ENCODE results near the gene WDR7. TPM values are rescaled to one million over a fixed set of nuclear protein-coding genes. Genes with fewer than 3 reads are reported as not detected.

WDR7 gene
- total RNA-seq, 1 donor from 2014 or later = 13.5 TPM

GRCh38 chr18:56902653-56903052 lies 251.5 kb downstream of the WDR7 start:
- TF ChIP-seq, protein P1, sequence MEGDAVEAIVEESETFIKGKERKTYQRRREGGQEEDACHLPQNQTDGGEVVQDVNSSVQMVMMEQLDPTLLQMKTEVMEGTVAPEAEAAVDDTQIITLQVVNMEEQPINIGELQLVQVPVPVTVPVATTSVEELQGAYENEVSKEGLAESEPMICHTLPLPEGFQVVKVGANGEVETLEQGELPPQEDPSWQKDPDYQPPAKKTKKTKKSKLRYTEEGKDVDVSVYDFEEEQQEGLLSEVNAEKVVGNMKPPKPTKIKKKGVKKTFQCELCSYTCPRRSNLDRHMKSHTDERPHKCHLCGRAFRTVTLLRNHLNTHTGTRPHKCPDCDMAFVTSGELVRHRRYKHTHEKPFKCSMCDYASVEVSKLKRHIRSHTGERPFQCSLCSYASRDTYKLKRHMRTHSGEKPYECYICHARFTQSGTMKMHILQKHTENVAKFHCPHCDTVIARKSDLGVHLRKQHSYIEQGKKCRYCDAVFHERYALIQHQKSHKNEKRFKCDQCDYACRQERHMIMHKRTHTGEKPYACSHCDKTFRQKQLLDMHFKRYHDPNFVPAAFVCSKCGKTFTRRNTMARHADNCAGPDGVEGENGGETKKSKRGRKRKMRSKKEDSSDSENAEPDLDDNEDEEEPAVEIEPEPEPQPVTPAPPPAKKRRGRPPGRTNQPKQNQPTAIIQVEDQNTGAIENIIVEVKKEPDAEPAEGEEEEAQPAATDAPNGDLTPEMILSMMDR (IDR thresholded peaks at IDR 0.05) = no peak

DNA sequence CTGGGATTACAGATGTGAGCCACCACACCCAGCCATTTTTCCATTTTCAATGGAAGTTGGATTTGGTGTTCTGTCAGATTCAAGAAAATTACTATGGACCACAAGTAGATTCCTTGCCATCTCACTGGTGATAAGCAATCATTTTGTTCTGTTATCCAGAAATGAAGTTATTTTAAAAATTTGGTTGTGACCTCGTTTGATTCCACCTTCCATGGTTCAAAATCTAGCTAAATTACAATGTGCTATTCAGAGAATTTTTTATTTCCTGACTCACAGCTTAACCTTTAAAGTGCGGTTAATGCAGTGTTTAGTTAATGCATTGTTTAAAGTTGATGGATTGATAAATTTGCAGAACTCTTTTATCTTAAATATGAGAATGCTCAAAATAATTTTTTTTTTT lies 252.5 kb downstream of the WDR7 start:
- H3K4me3 ChIP-seq = no peak overlapping the region
- no peaks in the 10 kb centered on the region for H3K27me3 ChIP-seq
- no peak overlapping the region for H3K27ac ChIP-seq
- H3K9me3 ChIP-seq = no peaks in the 10 kb centered on the region
- no peaks in the 10 kb centered on the region for H3K4me1 ChIP-seq
- no peak for DNase-seq (ENCODE audit: low spot score in 2 of 2)
- intact Hi-C loops (cut with DNase I) = no loop called here
- TF ChIP-seq, protein P1 (IDR thresholded peaks at IDR 0.05) = no peak
- no peaks in the 10 kb centered on the region for H3K36me3 ChIP-seq

More at GRCh38 chr18:56902653-56903052, 251.5 kb downstream of the WDR7 start:
- Histone ChIP-seq H3K36me3 (no peaks in the 10 kb centered on the region), H3K4me3 (no peak overlapping the region), H3K4me1 (no peaks in the 10 kb centered on the region), H3K27ac (no peak overlapping the region), H3K27me3 (no peaks in the 10 kb centered on the region), H3K9me3 (no peaks in the 10 kb centered on the region)
- DNase-seq (ENCODE audit: low spot score in 2 of 2) = no peak
- intact Hi-C loops (cut with DNase I) = no loop called here

DNA sequence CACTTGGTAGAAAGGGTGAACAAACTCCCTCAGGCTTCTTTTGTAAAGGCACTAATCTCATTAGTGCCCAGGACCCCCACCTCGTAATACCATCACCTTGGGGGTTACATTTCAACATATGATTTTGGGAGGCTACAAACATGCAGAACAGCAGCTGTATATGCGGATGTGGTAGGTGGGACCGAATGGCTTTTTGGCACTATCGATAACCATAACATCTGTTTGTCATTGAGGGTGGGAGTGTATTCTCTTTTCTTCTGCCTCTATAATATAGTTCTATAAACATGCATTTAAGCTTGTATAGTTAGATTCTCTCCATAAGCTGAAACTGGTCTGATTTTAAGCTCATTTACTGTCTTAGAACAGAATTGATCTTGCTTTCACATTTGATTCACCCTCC lies 256.6 kb downstream of the WDR7 start:
- TF ChIP-seq, protein P1 (IDR thresholded peaks at IDR 0.05) = no peak
- no peaks in the 10 kb centered on the region for H3K9me3 ChIP-seq
- no peak for DNase-seq (ENCODE audit: low spot score in 2 of 2)
- no peaks in the 10 kb centered on the region for H3K27me3 ChIP-seq
- no peaks in the 10 kb centered on the region for H3K4me1 ChIP-seq
- no peak overlapping the region for H3K27ac ChIP-seq
- no peak overlapping the region for H3K4me3 ChIP-seq
- H3K36me3 ChIP-seq = no peaks in the 10 kb centered on the region
- intact Hi-C loops (cut with DNase I) = no loop called here

DNA sequence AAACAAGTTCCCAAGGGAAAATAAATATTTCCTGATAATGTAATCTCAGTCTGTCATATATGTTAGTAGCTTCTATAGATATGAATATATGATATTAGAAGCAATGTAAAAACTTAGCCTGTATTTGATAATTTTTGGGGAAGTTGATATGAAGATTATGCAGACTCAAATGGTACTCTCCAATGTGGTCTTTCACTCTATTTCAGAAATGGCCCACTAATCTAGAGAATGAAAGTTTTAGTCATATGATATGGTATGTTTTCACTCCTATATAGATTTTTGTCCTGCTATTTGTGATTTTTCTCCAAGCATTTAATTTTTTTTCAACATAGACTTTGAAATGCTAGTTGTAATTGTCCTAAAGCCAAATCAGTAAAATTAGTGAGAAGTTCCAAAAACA lies 259.1 kb downstream of the WDR7 start:
- no peaks in the 10 kb centered on the region for H3K27me3 ChIP-seq
- no peaks in the 10 kb centered on the region for H3K9me3 ChIP-seq
- TF ChIP-seq, protein P1 (IDR thresholded peaks at IDR 0.05) = no peak
- intact Hi-C loops (cut with DNase I) = no loop called here
- no peak for DNase-seq (ENCODE audit: low spot score in 2 of 2)
- H3K36me3 ChIP-seq = no peaks in the 10 kb centered on the region
- H3K27ac ChIP-seq = no peak overlapping the region
- H3K4me1 ChIP-seq = no peaks in the 10 kb centered on the region
- H3K4me3 ChIP-seq = no peak overlapping the region

- intact Hi-C loops (cut with DNase I) = no loop called here
- TF ChIP-seq, protein P1 (IDR thresholded peaks at IDR 0.05) = no peak
- H3K36me3 ChIP-seq = no peaks in the 10 kb centered on the region
These were observed 259.8 kb downstream of the WDR7 start for GRCh38 chr18:56910967-56911366.

DNA sequence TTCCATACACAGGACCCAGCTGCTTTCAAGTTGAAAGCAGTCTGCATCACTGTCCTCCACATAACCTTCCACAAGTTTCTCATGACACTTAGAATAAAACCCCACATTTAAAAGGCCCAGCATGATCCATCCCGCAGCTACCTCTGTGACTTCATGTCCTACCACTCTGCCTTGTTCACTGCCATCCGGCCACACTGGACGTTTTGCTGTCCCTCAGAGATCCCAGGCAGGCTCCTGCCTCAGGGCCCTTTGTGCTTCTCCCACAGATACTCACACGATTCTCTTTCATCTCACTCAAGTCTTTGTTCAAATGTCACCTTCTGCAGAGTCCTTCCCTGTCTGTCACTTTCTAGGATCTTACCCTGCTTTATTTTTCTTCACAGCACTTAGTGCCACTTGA lies 262.8 kb downstream of the WDR7 start:
- H3K9me3 ChIP-seq = no peaks in the 10 kb centered on the region
- H3K27ac ChIP-seq = no peak overlapping the region
- DNase-seq (ENCODE audit: low spot score in 2 of 2) = no peak
- H3K4me1 ChIP-seq = no peaks in the 10 kb centered on the region
- TF ChIP-seq, protein P1 (IDR thresholded peaks at IDR 0.05) = no peak
- H3K27me3 ChIP-seq = no peaks in the 10 kb centered on the region
- intact Hi-C loops (cut with DNase I) = no loop called here
- no peaks in the 10 kb centered on the region for H3K36me3 ChIP-seq
- no peak overlapping the region for H3K4me3 ChIP-seq

More at GRCh38 chr18:56910967-56911366, 259.8 kb downstream of the WDR7 start:
- Histone ChIP-seq H3K4me1 (no peaks in the 10 kb centered on the region), H3K27ac (no peak overlapping the region), H3K9me3 (no peaks in the 10 kb centered on the region), H3K4me3 (no peak overlapping the region), H3K27me3 (no peaks in the 10 kb centered on the region)
- no peak for DNase-seq (ENCODE audit: low spot score in 2 of 2)

Data from ascending aorta (tissue), 2 donors.